Endothelial cell (in vitro differentiated cells): ENCODE measurements around the gene SLC2A4. TPM values are rescaled to one million over a fixed set of nuclear protein-coding genes. Genes with fewer than 3 reads are reported as not detected.

Experiments used
- DNase-seq: peaks from one replicate; pipeline ENCODE4 v3.0.0; 2021; ENCODE audit warnings: low spot score
- H3K27ac Mint-ChIP-seq: one replicate; pipeline ENCODE4 v1.8.0; 2021; ENCODE audit warnings: mixed read lengths, inconsistent platforms; ENCODE audit not compliant: unreplicated experiment
- H3K27me3 Mint-ChIP-seq: one replicate; pipeline ENCODE4 v1.8.0; 2021; ENCODE audit warnings: mild to moderate bottlenecking, moderate library complexity, mixed read lengths, inconsistent platforms; ENCODE audit not compliant: unreplicated experiment
- H3K36me3 Mint-ChIP-seq: one replicate; pipeline ENCODE4 v1.8.0; 2021; ENCODE audit warnings: mild to moderate bottlenecking, low read depth, mixed read lengths, inconsistent platforms; ENCODE audit not compliant: unreplicated experiment
- H3K4me1 Mint-ChIP-seq: one replicate; pipeline ENCODE4 v1.8.0; 2021; ENCODE audit warnings: mild to moderate bottlenecking, mixed read lengths, inconsistent platforms; ENCODE audit not compliant: unreplicated experiment
- H3K4me3 Mint-ChIP-seq: one replicate; pipeline ENCODE4 v1.8.0; 2021; ENCODE audit warnings: mild to moderate bottlenecking, mixed read lengths, inconsistent platforms; ENCODE audit not compliant: unreplicated experiment
- H3K9me3 Mint-ChIP-seq: one replicate; pipeline ENCODE4 v1.8.0; 2021; ENCODE audit warnings: mixed read lengths, inconsistent platforms; ENCODE audit not compliant: unreplicated experiment
- CTCF ChIP-seq: fragments of 200-600 bp; sonication (generic); IDR thresholded peaks from one replicate; pipeline ENCODE4 v1.5.0; 2021; ENCODE audit warnings: antibody characterized with exemption; ENCODE audit not compliant: unreplicated experiment
- total RNA-seq: library from RNA; stranded (reverse); fragmentation: NEBNext Ultra II Directional; extraction: Animal tissue kit (Norgen Biotek cat#: 25700); gene quantifications from one replicate; pipeline ENCODE4 v1.2.1, GENCODE V29; 2021; ENCODE audit not compliant: unreplicated experiment

SLC2A4 gene
- total RNA-seq, 1 donor from 2014 or later = 2.2 TPM

- DNase-seq = no peak
- Mint-ChIP-seq H3K36me3 (peaks cover 24% of the 10 kb centered on the region), H3K4me3 (no peak overlapping the region), H3K4me1 (peaks cover 17% of the 10 kb centered on the region), H3K27ac (no peak overlapping the region), H3K9me3 (no peaks in the 10 kb centered on the region), H3K27me3 (peaks cover 15% of the 10 kb centered on the region)
- TF ChIP-seq CTCF = no peak
Measured at GRCh38 chr17:7326186-7326585, 44.7 kb downstream of the SLC2A4 start.

- no peaks in the 10 kb centered on the region for H3K9me3 Mint-ChIP-seq
- peaks cover 17% of the 10 kb centered on the region for H3K4me1 Mint-ChIP-seq
- TF ChIP-seq CTCF = no peak
- H3K4me3 Mint-ChIP-seq = no peak overlapping the region
- no peak for DNase-seq
- peaks cover 18% of the 10 kb centered on the region for H3K36me3 Mint-ChIP-seq
- H3K27me3 Mint-ChIP-seq = peaks cover 10% of the 10 kb centered on the region
- H3K27ac Mint-ChIP-seq = no peak overlapping the region
Measured at GRCh38 chr17:7327056-7327455, 45.5 kb downstream of the SLC2A4 start.

- H3K36me3 Mint-ChIP-seq = peaks cover 16% of the 10 kb centered on the region
- no peak for DNase-seq
- no peak overlapping the region for H3K4me3 Mint-ChIP-seq
- peaks cover 17% of the 10 kb centered on the region for H3K4me1 Mint-ChIP-seq
- peaks cover 9% of the 10 kb centered on the region for H3K27me3 Mint-ChIP-seq
- no peak overlapping the region for H3K27ac Mint-ChIP-seq
- no peaks in the 10 kb centered on the region for H3K9me3 Mint-ChIP-seq
- TF ChIP-seq CTCF = no peak
Measured at GRCh38 chr17:7327501-7327900, 46.0 kb downstream of the SLC2A4 start.

GRCh38 chr17:7328009-7328408 lies 46.5 kb downstream of the SLC2A4 start:
- DNase-seq = no peak
- Mint-ChIP-seq H3K4me1 (peaks cover 17% of the 10 kb centered on the region), H3K4me3 (peak overlapping the region; percentile 93), H3K36me3 (peaks cover 16% of the 10 kb centered on the region), H3K9me3 (no peaks in the 10 kb centered on the region), H3K27me3 (peaks cover 9% of the 10 kb centered on the region), H3K27ac (peak overlapping the region; percentile 7)
- no peak for TF ChIP-seq CTCF

- DNase-seq = no peak
- TF ChIP-seq CTCF = no peak
- H3K27ac Mint-ChIP-seq = peak within 1 kb of the TSS; percentile 95
- H3K4me1 Mint-ChIP-seq = peaks cover 17% of the 10 kb centered on the region
- peaks cover 13% of the 10 kb centered on the region for H3K36me3 Mint-ChIP-seq
- peaks cover 9% of the 10 kb centered on the region for H3K27me3 Mint-ChIP-seq
- no peaks in the 10 kb centered on the region for H3K9me3 Mint-ChIP-seq
- H3K4me3 Mint-ChIP-seq = peak within 1 kb of the TSS; percentile 97
Measured at GRCh38 chr17:7328840-7329373, 47.4 kb downstream of the SLC2A4 start, which contains the start of gene NEURL4. Gene NEURL4, minus strand, starts transcription at chr17:7329335. Its CDS starts 23 bp downstream, at chr17:7329312.
